HepG2 (cell line): ENCODE results near the gene CAPZB. TPM values are rescaled to one million over a fixed set of nuclear protein-coding genes. Genes with fewer than 3 reads are reported as not detected.

Experiments
- ATAC-seq: fragments of 200-7000 bp; cut with Tn5 transposase; 3 replicates; pipeline ENCODE4 v1.9.1; 2020; ENCODE audit warnings: mild to moderate bottlenecking, moderate library complexity
- BruUV-seq: library from RNA; stranded (reverse); fragments of 400-500 nt; replicated peaks from 2 replicates; lab custom pipeline; 2021; lab: Mats Ljungman, UMichigan
- CTCF ChIA-PET: fragments of 300-600 bp; formaldehyde crosslinking; extraction: SDS; loops from one replicate; lab custom pipeline; 2021; ENCODE audit warnings: low total read pairs, inconsistent platforms, low intra/inter-chr PET ratio; lab: Yijun Ruan, JAX
- POLR2A ChIA-PET: fragments of 350-600 bp; sonication (Branson Sonifier 250); formaldehyde crosslinking; loops from one replicate; lab custom pipeline; 2020; ENCODE audit warnings: antibody characterized with exemption, inconsistent platforms; lab: Yijun Ruan, JAX
- DNase-seq: peaks from one replicate; pipeline ENCODE4 v3.0.0-alpha.2; 2015; ENCODE audit warnings: low spot score
- FAIRE-seq: peaks from 3 replicates; lab custom pipeline; 2011; peaks lifted over from hg19 to GRCh38; lab: Jason Lieb, UNC
- H2AFZ ChIP-seq: one replicate; pipeline ENCODE4 v1.6.1; 2011; ENCODE audit warnings: low read length, inconsistent platforms
- H3K27ac ChIP-seq: fragments of 300-600 bp; 3 replicates; pipeline ENCODE4 v1.8.0; 2011; ENCODE audit warnings: mixed run types, mild to moderate bottlenecking, mixed read lengths, low read length, inconsistent platforms; ENCODE audit not compliant: insufficient read depth; ENCODE audit errors: extremely low read length
- H3K27me3 ChIP-seq, 2 experiments: fragments of 200-600 bp in 1 of 2; 2 replicates in 1 of 2; 3 replicates in 1 of 2; pipeline versions ENCODE4 v1.6.0 to v1.8.0; 2011; ENCODE audit warnings: low read length in 2 of 2, mild to moderate bottlenecking in 2 of 2, moderate library complexity in 2 of 2, inconsistent platforms in 1 of 2; ENCODE audit not compliant: insufficient read depth in 2 of 2, control insufficient read depth in 1 of 2
- H3K36me3 ChIP-seq, 2 experiments: fragments of 200-600 bp in 1 of 2; replicated peaks in 1 of 2; 2 replicates in 1 of 2; 3 replicates in 1 of 2; pipeline versions ENCODE4 v1.5.1 to v1.8.0; 2011; ENCODE audit warnings: low read length in 2 of 2, inconsistent platforms in 1 of 2; ENCODE audit not compliant: insufficient read depth in 2 of 2, control insufficient read depth in 1 of 2
- H3K4me1 ChIP-seq: 2 replicates; pipeline ENCODE4 v1.5.1; 2012; ENCODE audit warnings: low read length, inconsistent platforms; ENCODE audit not compliant: insufficient read depth
- H3K4me2 ChIP-seq: 2 replicates; pipeline ENCODE4 v1.6.0; 2011; ENCODE audit warnings: low read depth, low read length, inconsistent platforms
- H3K4me3 ChIP-seq, 3 experiments: fragments of 200-600 bp in 1 of 3; sonication (generic), shearing (Covaris generic) in 1 of 3; replicated peaks in 1 of 3; 2 replicates each; pipeline ENCODE4 v1.5.1; 2011 to 2016; ENCODE audit warnings: low read length in 3 of 3, inconsistent platforms in 2 of 3, low read depth in 2 of 3, mild to moderate bottlenecking in 2 of 3, control low read depth in 1 of 3, mixed read lengths in 1 of 3; ENCODE audit not compliant: insufficient read depth in 1 of 3
- H3K79me2 ChIP-seq: one replicate; pipeline ENCODE4 v1.6.1; 2011; ENCODE audit warnings: low read length, inconsistent platforms; ENCODE audit not compliant: insufficient read depth
- H3K9ac ChIP-seq: 2 replicates; pipeline ENCODE4 v1.6.0; 2011; ENCODE audit warnings: mild to moderate bottlenecking, low read depth, low read length, inconsistent platforms; ENCODE audit not compliant: insufficient read depth
- H3K9me3 ChIP-seq: 2 replicates; pipeline ENCODE4 v1.5.1; 2012; ENCODE audit warnings: mild to moderate bottlenecking, low read length
- H4K20me1 ChIP-seq: 2 replicates; pipeline ENCODE4 v1.6.0; 2011; ENCODE audit warnings: inconsistent platforms, mild to moderate bottlenecking, low read length, moderate library complexity; ENCODE audit not compliant: insufficient read depth
- DPF2 ChIP-seq: sonication (generic); formaldehyde crosslinking; IDR thresholded peaks from 2 replicates; pipeline ENCODE4 v1.4.0; 2020; ENCODE audit warnings: mild to moderate bottlenecking, low read depth, missing genetic modification reagents, borderline replicate concordance
- HCFC1 ChIP-seq: fragments of 150-350 bp; IDR thresholded peaks from 2 replicates; pipeline ENCODE4 v1.6.1; 2014; ENCODE audit warnings: low read depth, low read length
- PHF21A ChIP-seq: sonication (generic); formaldehyde crosslinking; IDR thresholded peaks from 2 replicates; pipeline ENCODE4 v1.5.0; 2020; ENCODE audit warnings: mild to moderate bottlenecking, missing genetic modification reagents
- POLR2G ChIP-seq: fragments of 200-400 bp; formaldehyde crosslinking; IDR thresholded peaks from 2 replicates; pipeline ENCODE4 v1.6.1; 2018; ENCODE audit warnings: mild to moderate bottlenecking, low read depth, low read length, moderate library complexity
- PTBP1 ChIP-seq: fragments of 200-400 bp; formaldehyde crosslinking; IDR thresholded peaks from 2 replicates; pipeline ENCODE4 v1.6.1; 2018; ENCODE audit warnings: low read length, low read depth; ENCODE audit not compliant: poor library complexity, severe bottlenecking
- SALL1 ChIP-seq: sonication (generic); formaldehyde crosslinking; IDR thresholded peaks from 2 replicates; pipeline ENCODE4 v1.8.0; 2022; ENCODE audit warnings: mild to moderate bottlenecking, missing genetic modification reagents
- SOX5 ChIP-seq: IDR thresholded peaks from 2 replicates; pipeline ENCODE4 v1.6.1; 2016; ENCODE audit warnings: borderline replicate concordance
- SRF ChIP-seq: IDR thresholded peaks from 2 replicates; pipeline ENCODE4 v1.6.1; 2011; ENCODE audit warnings: mild to moderate bottlenecking, low read depth, low read length, moderate library complexity
- SUZ12 ChIP-seq: fragments of 150-350 bp; IDR thresholded peaks from 2 replicates; pipeline ENCODE4 v1.6.1; 2014; ENCODE audit warnings: low read depth, low read length
- TCF12 ChIP-seq, 2 experiments: fragments of 450-650 bp in 1 of 2; sonication (generic) in 1 of 2; formaldehyde crosslinking in 1 of 2; IDR thresholded peaks; 2 replicates each; pipeline versions ENCODE4 v1.6.1 to v1.8.0; 2017 to 2022; ENCODE audit warnings: antibody characterized with exemption in 1 of 2, mild to moderate bottlenecking in 1 of 2, missing genetic modification reagents in 1 of 2, moderate library complexity in 1 of 2
- ZIK1 ChIP-seq: sonication (generic); formaldehyde crosslinking; IDR thresholded peaks from 2 replicates; pipeline ENCODE4 v1.5.0; 2020; ENCODE audit warnings: mild to moderate bottlenecking, low read depth, missing genetic modification reagents, borderline replicate concordance
- ZNF256 ChIP-seq: sonication (generic); formaldehyde crosslinking; conservative IDR thresholded peaks from 2 replicates; pipeline ENCODE4 v1.4.0; 2020; ENCODE audit warnings: missing genetic modification reagents
- ZNF326 ChIP-seq: sonication (generic); formaldehyde crosslinking; IDR thresholded peaks from 2 replicates; pipeline ENCODE4 v1.4.0; 2020; ENCODE audit warnings: missing genetic modification reagents, borderline replicate concordance
- ZNF607 ChIP-seq: sonication (generic); formaldehyde crosslinking; IDR thresholded peaks from 2 replicates; pipeline ENCODE4 v1.5.1; 2020; ENCODE audit warnings: missing genetic modification reagents, mild to moderate bottlenecking, borderline replicate concordance
- WGBS: methylation state at CpG from one replicate; pipeline ENCODE4 v1.1.6; 2017; ENCODE audit warnings: low lambda C conversion rate; 5-methylcytosine and 5-hydroxymethylcytosine counted together
- in situ Hi-C: cut with HindIII; loops from 2 replicates; pipeline ENCODE4 v1.10.0; 2017; ENCODE audit warnings: low pct_unique_long_range_greater_than_20kb; ENCODE audit not compliant: extremely low pct_ligation_motif_present
- intact Hi-C: fragments of 100-400 bp; cut with micrococcal nuclease; formaldehyde crosslinking; loops from one replicate; pipeline ENCODE4 v1.10.0; 2022; ENCODE audit not compliant: unreplicated experiment
- polyA plus RNA-seq, 8 experiments: library from polyadenylated mRNA; depleted of rRNA in 3 of 8; stranded (reverse) in 7 of 8; unstranded in 1 of 8; fragments of >200 nt; fragmentation: Illumina TruSeq in 4 of 8; extraction: Trizol in 4 of 8; gene quantifications; 2 replicates each; pipeline versions ENCODE4 v1.2.1 to v1.2.3, GENCODE V29; 2011 to 2016; ENCODE audit warnings: low read depth in 4 of 8, missing spikeins in 1 of 8, mixed read lengths in 1 of 8; ENCODE audit not compliant: insufficient read depth in 1 of 8
- total RNA-seq, 5 experiments: library from RNA; depleted of rRNA; stranded (reverse); fragments of >200 nt; fragmentation: Illumina TruSeq; extraction: Trizol; gene quantifications; 2 replicates each; pipeline ENCODE4 v1.2.3, GENCODE V29; 2016; ENCODE audit warnings: low read depth in 1 of 5
- TF ChIP-seq, protein P1 (sequence below): sonication (generic); formaldehyde crosslinking; IDR thresholded peaks from 2 replicates; pipeline ENCODE4 v1.5.0; 2020; ENCODE audit warnings: missing genetic modification reagents
- TF ChIP-seq, protein P2 (sequence below): sonication (generic); formaldehyde crosslinking; IDR thresholded peaks from 2 replicates; pipeline ENCODE4 v1.4.0; 2020; ENCODE audit warnings: missing genetic modification reagents

Gene CAPZB
- total and polyA plus RNA-seq, 2 of the 13 experiments (the other 11 are each of a cell fraction or from before 2014, with no cell fraction given), result 58.9 to 76.9 TPM

- Histone ChIP-seq H3K4me3 (no peak overlapping the region), H4K20me1 (no peaks in the 10 kb centered on the region), H3K79me2 (no peaks in the 10 kb centered on the region), H3K4me2 (no peak overlapping the region), H3K9ac (no peak overlapping the region), H2AFZ (no peak overlapping the region), H3K27me3 (no peaks in the 10 kb centered on the region), H3K4me1 (peaks cover 15% of the 10 kb centered on the region; the same call in 1 of the 2 replicates), H3K36me3 (peaks cover 11 to 41% of the 10 kb centered on the region in 2 experiments; a peak in 4 of 5 replicates), H3K27ac (no peak overlapping the region), H3K9me3 (no peaks in the 10 kb centered on the region)
- WGBS, result 97% methylated on average over 5 of the region's 5 CpGs
- BruUV-seq, result no TSS peak
- intact Hi-C loops (no loop called here), in situ Hi-C loops (no loop called here)
- ATAC-seq (no peak), DNase-seq (no peak), FAIRE-seq (no peak)
- POLR2A ChIA-PET, result no interaction called here
- TF ChIP-seq DPF2, result no peak
- TF ChIP-seq, protein P1, sequence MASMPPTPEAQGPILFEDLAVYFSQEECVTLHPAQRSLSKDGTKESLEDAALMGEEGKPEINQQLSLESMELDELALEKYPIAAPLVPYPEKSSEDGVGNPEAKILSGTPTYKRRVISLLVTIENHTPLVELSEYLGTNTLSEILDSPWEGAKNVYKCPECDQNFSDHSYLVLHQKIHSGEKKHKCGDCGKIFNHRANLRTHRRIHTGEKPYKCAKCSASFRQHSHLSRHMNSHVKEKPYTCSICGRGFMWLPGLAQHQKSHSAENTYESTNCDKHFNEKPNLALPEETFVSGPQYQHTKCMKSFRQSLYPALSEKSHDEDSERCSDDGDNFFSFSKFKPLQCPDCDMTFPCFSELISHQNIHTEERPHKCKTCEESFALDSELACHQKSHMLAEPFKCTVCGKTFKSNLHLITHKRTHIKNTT, result no peak
- no peak for TF ChIP-seq ZNF607
- TF ChIP-seq TCF12 (IDR thresholded peaks at IDR 0.05), result no peak
- no peak for TF ChIP-seq TCF12 (CRISPR knock-in tag; IDR thresholded peaks at IDR 0.05)
- TF ChIP-seq ZNF326, result no peak
- TF ChIP-seq SALL1 (CRISPR knock-in tag), result no peak
- TF ChIP-seq SRF, result no peak
- TF ChIP-seq SUZ12, result no peak
- no peak for TF ChIP-seq ZIK1 (CRISPR knock-in tag)
- TF ChIP-seq, protein P2, sequence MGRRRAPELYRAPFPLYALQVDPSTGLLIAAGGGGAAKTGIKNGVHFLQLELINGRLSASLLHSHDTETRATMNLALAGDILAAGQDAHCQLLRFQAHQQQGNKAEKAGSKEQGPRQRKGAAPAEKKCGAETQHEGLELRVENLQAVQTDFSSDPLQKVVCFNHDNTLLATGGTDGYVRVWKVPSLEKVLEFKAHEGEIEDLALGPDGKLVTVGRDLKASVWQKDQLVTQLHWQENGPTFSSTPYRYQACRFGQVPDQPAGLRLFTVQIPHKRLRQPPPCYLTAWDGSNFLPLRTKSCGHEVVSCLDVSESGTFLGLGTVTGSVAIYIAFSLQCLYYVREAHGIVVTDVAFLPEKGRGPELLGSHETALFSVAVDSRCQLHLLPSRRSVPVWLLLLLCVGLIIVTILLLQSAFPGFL, result no peak
- no peak for TF ChIP-seq PTBP1
- no peak for TF ChIP-seq SOX5 (CRISPR knock-in tag)
- no peak for TF ChIP-seq ZNF256 (CRISPR knock-in tag)
- no peak for TF ChIP-seq POLR2G
- TF ChIP-seq HCFC1, result no peak
- TF ChIP-seq PHF21A (CRISPR knock-in tag), result no peak
- CTCF ChIA-PET, result no interaction called here
These were observed 116.4 kb downstream of the CAPZB start for GRCh38 chr1:19368964-19369363.
